Activated naive CD8-positive, alpha-beta T cell treated with anti-CD3 and anti-CD28 coated beads, Interleukin-2, amount 10 ng/mL, durations not matched to agents 7 days and 5 days (primary cell): ENCODE results near the gene PDE3A. TPM values are rescaled to one million over a fixed set of nuclear protein-coding genes. Genes with fewer than 3 reads are reported as not detected.

Experiments
- ATAC-seq: fragments of 150-1000 bp; cut with Tn5 transposase; one replicate; pipeline ENCODE4 v1.10.0; 2021; ENCODE audit warnings: low read depth, moderate library complexity
- POLR2A ChIA-PET: fragments of 350-600 bp; sonication (Branson Sonifier 250); formaldehyde crosslinking; loops from one replicate; lab custom pipeline; 2021; ENCODE audit warnings: antibody characterized with exemption; lab: Charles Lee
- DNase-seq: peaks from one replicate; pipeline ENCODE4 v3.0.0; 2021
- H3K27ac Mint-ChIP-seq: one replicate; pipeline ENCODE4 v1.8.0; 2022; ENCODE audit warnings: mild to moderate bottlenecking, mixed read lengths
- H3K27me3 Mint-ChIP-seq: one replicate; pipeline ENCODE4 v1.8.0; 2022; ENCODE audit warnings: mild to moderate bottlenecking, moderate library complexity, mixed read lengths
- H3K36me3 Mint-ChIP-seq: one replicate; pipeline ENCODE4 v1.8.0; 2021; ENCODE audit warnings: mild to moderate bottlenecking, mixed read lengths
- H3K4me1 Mint-ChIP-seq: one replicate; pipeline ENCODE4 v1.8.0; 2021; ENCODE audit warnings: mixed read lengths
- H3K4me3 Mint-ChIP-seq: one replicate; pipeline ENCODE4 v1.8.0; 2022; ENCODE audit warnings: mild to moderate bottlenecking, moderate library complexity, mixed read lengths
- H3K9me3 Mint-ChIP-seq: one replicate; pipeline ENCODE4 v1.8.0; 2021; ENCODE audit warnings: mixed read lengths
- total RNA-seq, 2 experiments: library from RNA; stranded (reverse); gene quantifications; one replicate each; pipeline ENCODE4 v1.2.3, GENCODE V29; 2021

Gene PDE3A
- total RNA-seq, 2 experiments from 2014 or later = not detected

GRCh38 chr12:20460956-20461355 is 92.6 kb downstream of the PDE3A start:
- Mint-ChIP-seq H3K4me1 (no peaks in the 10 kb centered on the region), H3K9me3 (no peaks in the 10 kb centered on the region), H3K27me3 (no peaks in the 10 kb centered on the region), H3K4me3 (no peak overlapping the region), H3K36me3 (no peaks in the 10 kb centered on the region), H3K27ac (no peak overlapping the region)
- POLR2A ChIA-PET = no interaction called here
- DNase-seq = no peak
- no peak for ATAC-seq

DNA sequence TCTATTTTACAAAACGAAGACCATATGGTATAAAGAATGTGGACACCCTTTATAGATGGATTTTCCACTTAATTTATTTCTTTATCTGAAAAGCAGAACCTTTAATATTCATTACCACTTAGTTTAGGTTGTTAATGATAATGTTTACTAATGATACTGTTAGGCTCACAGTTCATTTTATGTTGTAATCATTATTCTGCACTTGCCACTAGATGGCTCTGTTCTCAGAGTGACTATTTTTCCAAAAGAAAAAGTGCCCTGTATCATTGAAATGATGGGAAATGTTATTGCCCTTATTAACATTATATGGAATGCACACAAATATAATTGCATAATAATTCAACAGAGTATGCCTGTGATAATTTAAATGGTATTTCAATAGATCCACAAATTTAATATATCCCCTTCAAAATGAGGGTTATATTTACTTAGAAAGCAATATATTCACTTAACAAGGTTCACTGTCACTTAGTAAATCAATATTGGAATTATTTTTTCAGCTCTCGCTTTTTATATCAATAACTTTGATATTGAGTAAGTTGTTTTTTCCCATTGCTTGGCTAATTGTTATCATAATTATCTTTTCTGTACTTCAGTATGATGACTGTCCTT is 95.7 kb downstream of the PDE3A start:
- Mint-ChIP-seq H3K27me3 (no peaks in the 10 kb centered on the region), H3K27ac (no peak overlapping the region), H3K9me3 (no peaks in the 10 kb centered on the region), H3K4me3 (no peak overlapping the region), H3K36me3 (no peaks in the 10 kb centered on the region), H3K4me1 (no peaks in the 10 kb centered on the region)
- DNase-seq (no peak), ATAC-seq (no peak)
- POLR2A ChIA-PET = no interaction called here

DNA sequence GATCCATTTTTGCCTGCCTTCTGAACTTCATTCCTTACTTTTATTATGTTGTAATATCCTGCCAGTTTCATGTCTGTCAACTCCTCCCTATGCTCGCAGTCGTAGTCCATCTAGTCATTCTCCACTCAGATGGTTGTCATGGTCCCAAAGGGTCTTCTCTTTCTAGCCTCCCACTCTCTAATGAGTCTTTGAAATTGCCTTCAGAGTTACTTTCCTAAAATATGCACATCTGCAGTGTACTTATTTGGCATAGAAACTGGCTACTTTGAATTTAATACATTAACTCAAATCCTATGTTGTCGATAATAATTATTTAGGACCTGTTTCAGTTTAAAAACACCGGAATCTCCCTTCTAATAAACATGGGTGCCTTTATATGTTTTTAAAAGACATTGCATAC is 101.0 kb downstream of the PDE3A start:
- Mint-ChIP-seq H3K4me3 (no peak overlapping the region), H3K27me3 (no peaks in the 10 kb centered on the region), H3K9me3 (no peaks in the 10 kb centered on the region), H3K36me3 (no peaks in the 10 kb centered on the region), H3K4me1 (no peaks in the 10 kb centered on the region), H3K27ac (no peak overlapping the region)
- POLR2A ChIA-PET = no interaction called here
- no peak for ATAC-seq
- no peak for DNase-seq

GRCh38 chr12:20469756-20470155 is 101.4 kb downstream of the PDE3A start:
- H3K4me3 Mint-ChIP-seq = no peak overlapping the region
- H3K4me1 Mint-ChIP-seq = no peaks in the 10 kb centered on the region
- no peaks in the 10 kb centered on the region for H3K36me3 Mint-ChIP-seq
- POLR2A ChIA-PET = no interaction called here
- H3K27me3 Mint-ChIP-seq = no peaks in the 10 kb centered on the region
- ATAC-seq (no peak), DNase-seq (no peak)
- H3K9me3 Mint-ChIP-seq = no peaks in the 10 kb centered on the region
- no peak overlapping the region for H3K27ac Mint-ChIP-seq

GRCh38 chr12:20472102-20472782 is 103.9 kb downstream of the PDE3A start:
- no peak for ATAC-seq
- no peak overlapping the region for H3K4me3 Mint-ChIP-seq
- no peak overlapping the region for H3K27ac Mint-ChIP-seq
- no peaks in the 10 kb centered on the region for H3K9me3 Mint-ChIP-seq
- no peaks in the 10 kb centered on the region for H3K4me1 Mint-ChIP-seq
- POLR2A ChIA-PET = no interaction called here
- no peak for DNase-seq
- H3K36me3 Mint-ChIP-seq = no peaks in the 10 kb centered on the region
- no peaks in the 10 kb centered on the region for H3K27me3 Mint-ChIP-seq

- Mint-ChIP-seq H3K27ac (no peak overlapping the region), H3K9me3 (no peaks in the 10 kb centered on the region), H3K36me3 (no peaks in the 10 kb centered on the region), H3K4me1 (no peaks in the 10 kb centered on the region), H3K4me3 (no peak overlapping the region), H3K27me3 (no peaks in the 10 kb centered on the region)
- no peak for ATAC-seq
- POLR2A ChIA-PET = no interaction called here
- no peak for DNase-seq
Observed at GRCh38 chr12:20473133-20473532, 104.8 kb downstream of the PDE3A start.

- Mint-ChIP-seq H3K9me3 (no peaks in the 10 kb centered on the region), H3K27me3 (no peaks in the 10 kb centered on the region), H3K27ac (no peak overlapping the region), H3K36me3 (no peaks in the 10 kb centered on the region), H3K4me1 (no peaks in the 10 kb centered on the region), H3K4me3 (no peak overlapping the region)
- DNase-seq = no peak
- POLR2A ChIA-PET = no interaction called here
- no peak for ATAC-seq
Observed at GRCh38 chr12:20474016-20474415, 105.7 kb downstream of the PDE3A start.

DNA sequence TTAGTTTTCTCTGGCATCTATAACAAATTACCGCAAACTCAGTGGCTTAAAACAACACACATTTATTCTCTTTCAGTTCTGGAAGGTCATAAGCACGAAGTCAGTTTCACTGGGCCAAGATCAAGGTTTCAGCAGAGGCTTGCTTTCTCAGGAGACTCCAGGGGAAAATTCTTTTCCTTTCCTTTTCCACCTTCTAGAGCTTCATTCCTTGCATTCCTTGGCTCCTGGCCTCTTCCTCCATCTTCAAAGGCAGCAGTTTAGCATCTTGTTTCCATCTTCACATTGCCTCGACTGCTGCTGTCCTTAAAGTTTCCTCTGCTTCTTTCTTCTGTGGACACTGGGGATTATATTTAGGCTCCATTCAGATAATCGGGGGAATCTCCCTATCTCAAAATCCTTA is 106.1 kb downstream of the PDE3A start:
- no peaks in the 10 kb centered on the region for H3K4me1 Mint-ChIP-seq
- POLR2A ChIA-PET = no interaction called here
- no peaks in the 10 kb centered on the region for H3K27me3 Mint-ChIP-seq
- no peak overlapping the region for H3K27ac Mint-ChIP-seq
- H3K9me3 Mint-ChIP-seq = no peaks in the 10 kb centered on the region
- H3K4me3 Mint-ChIP-seq = no peak overlapping the region
- no peak for ATAC-seq
- no peaks in the 10 kb centered on the region for H3K36me3 Mint-ChIP-seq
- no peak for DNase-seq

GRCh38 chr12:20475542-20475941 is 107.2 kb downstream of the PDE3A start:
- no peaks in the 10 kb centered on the region for H3K27me3 Mint-ChIP-seq
- POLR2A ChIA-PET = no interaction called here
- H3K4me1 Mint-ChIP-seq = no peaks in the 10 kb centered on the region
- ATAC-seq (no peak), DNase-seq (no peak)
- no peaks in the 10 kb centered on the region for H3K36me3 Mint-ChIP-seq
- no peaks in the 10 kb centered on the region for H3K9me3 Mint-ChIP-seq
- no peak overlapping the region for H3K27ac Mint-ChIP-seq
- H3K4me3 Mint-ChIP-seq = no peak overlapping the region

GRCh38 chr12:20476551-20476950 is 108.2 kb downstream of the PDE3A start:
- Mint-ChIP-seq H3K27me3 (no peaks in the 10 kb centered on the region), H3K4me3 (no peak overlapping the region), H3K4me1 (no peaks in the 10 kb centered on the region), H3K9me3 (no peaks in the 10 kb centered on the region), H3K36me3 (no peaks in the 10 kb centered on the region), H3K27ac (no peak overlapping the region)
- POLR2A ChIA-PET = no interaction called here
- ATAC-seq (no peak), DNase-seq (no peak)

DNA sequence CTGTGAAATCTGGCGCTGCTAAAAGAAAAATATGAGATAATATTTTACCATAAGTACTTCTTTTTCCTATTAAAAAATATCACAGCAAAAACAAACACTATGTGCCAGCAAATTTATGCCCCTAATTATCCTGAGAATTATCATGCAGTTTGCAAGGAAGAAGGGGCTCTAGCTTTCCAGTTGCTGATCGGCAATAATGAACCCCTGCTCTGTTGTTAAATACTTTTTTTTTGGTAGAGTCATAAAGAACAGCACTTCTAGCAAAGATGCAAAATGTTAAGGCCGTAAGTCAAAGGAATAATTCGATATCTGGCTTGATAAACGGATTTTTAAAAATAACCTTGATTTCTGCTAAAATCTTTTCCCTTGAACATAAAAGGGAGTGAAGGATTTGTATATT is 108.9 kb downstream of the PDE3A start:
- H3K27ac Mint-ChIP-seq = no peak overlapping the region
- H3K36me3 Mint-ChIP-seq = no peaks in the 10 kb centered on the region
- no peaks in the 10 kb centered on the region for H3K9me3 Mint-ChIP-seq
- POLR2A ChIA-PET = no interaction called here
- no peak for DNase-seq
- no peaks in the 10 kb centered on the region for H3K27me3 Mint-ChIP-seq
- no peak overlapping the region for H3K4me3 Mint-ChIP-seq
- no peaks in the 10 kb centered on the region for H3K4me1 Mint-ChIP-seq
- ATAC-seq = no peak

DNA sequence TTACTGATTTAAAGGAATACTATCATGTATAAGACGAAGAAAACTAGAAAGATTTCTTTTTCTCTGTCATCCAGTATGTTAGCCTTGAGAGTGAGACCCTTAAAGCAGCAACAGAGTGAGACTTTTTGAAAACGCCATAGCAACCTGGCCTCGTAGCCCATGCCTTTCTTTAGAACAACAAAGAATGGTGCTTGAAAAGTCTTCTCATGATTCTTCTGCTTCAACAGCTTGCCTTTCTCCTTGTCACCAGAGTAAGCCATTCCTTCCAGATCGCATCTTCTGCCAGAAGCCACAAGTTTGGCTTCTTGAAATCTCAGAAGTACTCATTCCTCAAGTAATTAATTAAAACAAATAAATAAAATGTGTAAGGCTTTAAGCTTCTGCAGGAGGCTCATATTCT is 109.3 kb downstream of the PDE3A start:
- Mint-ChIP-seq H3K36me3 (no peaks in the 10 kb centered on the region), H3K27me3 (no peaks in the 10 kb centered on the region), H3K27ac (no peak overlapping the region), H3K4me3 (no peak overlapping the region), H3K9me3 (no peaks in the 10 kb centered on the region), H3K4me1 (no peaks in the 10 kb centered on the region)
- DNase-seq (no peak), ATAC-seq (no peak)
- POLR2A ChIA-PET = no interaction called here

DNA sequence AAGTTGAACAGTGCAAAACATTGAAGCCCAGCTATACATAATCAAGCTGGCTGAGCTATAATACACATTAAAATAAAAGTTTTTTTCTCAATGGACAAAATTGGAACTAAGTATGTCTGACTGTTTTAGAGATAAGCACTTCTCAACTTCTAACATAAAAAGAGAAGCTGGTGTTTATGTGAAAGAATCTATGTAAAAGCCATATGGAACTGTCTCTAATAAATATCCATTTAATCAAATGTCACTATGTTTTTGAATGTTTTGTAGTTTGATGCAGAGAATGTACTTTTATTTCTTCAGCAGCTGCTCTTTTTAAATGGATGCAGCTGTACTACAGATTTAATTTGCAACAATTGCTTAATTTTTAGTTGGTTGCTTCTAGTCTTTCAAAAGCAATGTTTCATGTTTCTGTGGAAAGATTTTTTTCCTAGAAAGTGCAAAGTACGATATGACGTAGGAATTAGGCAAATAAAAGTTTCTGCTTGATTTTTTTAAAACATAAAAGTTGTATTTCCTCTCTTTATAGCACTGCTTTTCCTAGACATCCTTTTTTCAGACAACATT is 114.2 kb downstream of the PDE3A start:
- Mint-ChIP-seq H3K27me3 (no peaks in the 10 kb centered on the region), H3K27ac (no peak overlapping the region), H3K9me3 (no peaks in the 10 kb centered on the region), H3K4me1 (no peaks in the 10 kb centered on the region), H3K4me3 (no peak overlapping the region), H3K36me3 (no peaks in the 10 kb centered on the region)
- ATAC-seq = no peak
- no peak for DNase-seq
- POLR2A ChIA-PET = no interaction called here

GRCh38 chr12:20483776-20484175 is 115.4 kb downstream of the PDE3A start:
- no peak for ATAC-seq

More at GRCh38 chr12:20483776-20484175, 115.4 kb downstream of the PDE3A start:
- no peaks in the 10 kb centered on the region for H3K9me3 Mint-ChIP-seq
- H3K27ac Mint-ChIP-seq = no peak overlapping the region
- H3K27me3 Mint-ChIP-seq = no peaks in the 10 kb centered on the region
- H3K36me3 Mint-ChIP-seq = no peaks in the 10 kb centered on the region
- POLR2A ChIA-PET = no interaction called here
- no peak for DNase-seq
- H3K4me3 Mint-ChIP-seq = no peak overlapping the region
- H3K4me1 Mint-ChIP-seq = no peaks in the 10 kb centered on the region
